BLaER1 (cell line): ENCODE measurements around the gene MYEOV.

ENCODE experiments used
- H3K27ac ChIP-seq: shearing (Covaris generic); formaldehyde crosslinking; 2 replicates; pipeline ENCODE4 v1.8.1; 2022
- H3K27me3 ChIP-seq: shearing (Covaris generic); formaldehyde crosslinking; 2 replicates; pipeline ENCODE4 v1.8.1; 2022
- H3K36me3 ChIP-seq: shearing (Covaris generic); formaldehyde crosslinking; 2 replicates; pipeline ENCODE4 v1.8.1; 2022
- H3K4me1 ChIP-seq: shearing (Covaris generic); formaldehyde crosslinking; 2 replicates; pipeline ENCODE4 v1.8.1; 2022
- H3K4me2 ChIP-seq: shearing (Covaris generic); formaldehyde crosslinking; 2 replicates; pipeline ENCODE4 v1.8.1; 2022
- H3K4me3 ChIP-seq: shearing (Covaris generic); formaldehyde crosslinking; 2 replicates; pipeline ENCODE4 v1.8.1; 2022
- H3K9ac ChIP-seq: shearing (Covaris generic); formaldehyde crosslinking; 2 replicates; pipeline ENCODE4 v1.8.1; 2022
- H3K9me3 ChIP-seq: shearing (Covaris generic); formaldehyde crosslinking; 2 replicates; pipeline ENCODE4 v1.8.1; 2022
- H4K20me1 ChIP-seq: shearing (Covaris generic); formaldehyde crosslinking; 2 replicates; pipeline ENCODE4 v1.8.1; 2022
- Cebpa-rat ChIP-seq: shearing (Covaris generic); IDR thresholded peaks from 2 replicates; pipeline ENCODE4 v1.8.1; 2022

The MYEOV gene

DNA sequence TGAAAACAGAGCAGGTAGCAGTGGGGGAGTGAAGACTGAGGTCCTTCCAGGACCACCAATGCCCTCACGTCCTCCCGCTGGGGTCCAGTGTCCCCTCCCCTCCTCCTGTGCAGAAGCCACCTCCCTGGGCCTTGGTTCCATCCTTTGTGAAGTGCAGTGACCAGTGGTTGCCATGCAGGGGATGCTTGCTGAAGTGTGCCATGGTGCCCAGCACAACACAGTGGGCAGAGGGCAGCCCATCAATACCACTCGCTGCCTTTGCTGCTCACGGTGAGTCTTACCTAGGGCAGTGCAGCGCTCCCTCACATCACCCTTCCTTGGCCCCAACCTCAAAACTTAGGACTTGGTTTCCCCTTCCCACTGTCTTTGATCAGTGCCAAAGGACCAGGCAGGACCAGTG, 12.9 kb downstream of the MYEOV start:
- no peaks in the 10 kb centered on the region for H3K36me3 ChIP-seq
- H3K27me3 ChIP-seq = no peaks in the 10 kb centered on the region
- no peak for TF ChIP-seq Cebpa-rat
- H3K4me3 ChIP-seq = no peak overlapping the region
- no peaks in the 10 kb centered on the region for H4K20me1 ChIP-seq
- H3K9me3 ChIP-seq = no peaks in the 10 kb centered on the region
- H3K27ac ChIP-seq = no peak overlapping the region
- H3K9ac ChIP-seq = no peak overlapping the region
- peaks cover 64% of the 10 kb centered on the region for H3K4me1 ChIP-seq
- no peak overlapping the region for H3K4me2 ChIP-seq

- TF ChIP-seq Cebpa-rat = no peak
- H3K4me3 ChIP-seq = no peak overlapping the region
- peak overlapping the region; percentile 89 for H3K4me2 ChIP-seq
- no peaks in the 10 kb centered on the region for H3K36me3 ChIP-seq
- no peaks in the 10 kb centered on the region for H4K20me1 ChIP-seq
- H3K9ac ChIP-seq = no peak overlapping the region
- no peaks in the 10 kb centered on the region for H3K9me3 ChIP-seq
- H3K27ac ChIP-seq = no peak overlapping the region
- H3K27me3 ChIP-seq = no peaks in the 10 kb centered on the region
- peaks cover 64% of the 10 kb centered on the region for H3K4me1 ChIP-seq
Observed at GRCh38 chr11:69307421-69307820, 13.5 kb downstream of the MYEOV start.

DNA sequence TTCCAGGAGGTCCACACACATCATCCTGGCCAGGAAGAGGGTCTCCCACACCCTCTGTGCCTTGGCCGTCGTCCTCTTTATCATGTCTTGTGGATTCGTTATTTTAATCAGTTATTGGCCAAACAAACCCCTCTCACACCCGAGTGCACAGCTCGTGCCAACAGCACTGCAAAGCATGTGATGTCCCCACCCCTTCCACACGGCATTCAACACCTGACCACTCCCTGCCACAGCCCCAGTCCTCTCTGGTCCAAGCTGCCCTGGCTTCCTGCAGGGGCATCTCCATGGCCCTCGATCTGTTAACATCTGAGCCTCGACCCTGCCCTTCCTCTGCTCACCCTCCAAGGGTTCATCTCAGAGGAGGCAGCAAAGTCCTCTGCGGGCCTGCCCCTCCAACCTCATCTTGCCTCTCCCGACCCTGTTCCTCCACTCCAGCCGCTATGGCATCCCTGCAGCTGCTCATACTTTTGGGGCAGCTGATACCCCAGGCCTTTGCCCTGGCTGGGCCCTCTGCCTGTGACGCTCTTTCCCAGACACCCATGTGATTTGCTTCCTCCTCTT, 14.0 kb downstream of the MYEOV start:
- Histone ChIP-seq H4K20me1 (no peaks in the 10 kb centered on the region), H3K4me1 (peaks cover 64% of the 10 kb centered on the region), H3K4me2 (peak overlapping the region; percentile 89), H3K9ac (no peak overlapping the region), H3K36me3 (no peaks in the 10 kb centered on the region), H3K27ac (no peak overlapping the region), H3K9me3 (no peaks in the 10 kb centered on the region), H3K4me3 (no peak overlapping the region), H3K27me3 (no peaks in the 10 kb centered on the region)
- no peak for TF ChIP-seq Cebpa-rat

GRCh38 chr11:69308491-69308911, 14.5 kb downstream of the MYEOV start:
- H3K9ac ChIP-seq = no peak overlapping the region
- no peak overlapping the region for H3K4me3 ChIP-seq
- H3K27ac ChIP-seq = no peak overlapping the region
- no peaks in the 10 kb centered on the region for H3K36me3 ChIP-seq
- no peaks in the 10 kb centered on the region for H3K9me3 ChIP-seq
- TF ChIP-seq Cebpa-rat = no peak
- no peaks in the 10 kb centered on the region for H4K20me1 ChIP-seq
- H3K27me3 ChIP-seq = no peaks in the 10 kb centered on the region
- peak overlapping the region; percentile 89 for H3K4me2 ChIP-seq
- peaks cover 64% of the 10 kb centered on the region for H3K4me1 ChIP-seq

DNA sequence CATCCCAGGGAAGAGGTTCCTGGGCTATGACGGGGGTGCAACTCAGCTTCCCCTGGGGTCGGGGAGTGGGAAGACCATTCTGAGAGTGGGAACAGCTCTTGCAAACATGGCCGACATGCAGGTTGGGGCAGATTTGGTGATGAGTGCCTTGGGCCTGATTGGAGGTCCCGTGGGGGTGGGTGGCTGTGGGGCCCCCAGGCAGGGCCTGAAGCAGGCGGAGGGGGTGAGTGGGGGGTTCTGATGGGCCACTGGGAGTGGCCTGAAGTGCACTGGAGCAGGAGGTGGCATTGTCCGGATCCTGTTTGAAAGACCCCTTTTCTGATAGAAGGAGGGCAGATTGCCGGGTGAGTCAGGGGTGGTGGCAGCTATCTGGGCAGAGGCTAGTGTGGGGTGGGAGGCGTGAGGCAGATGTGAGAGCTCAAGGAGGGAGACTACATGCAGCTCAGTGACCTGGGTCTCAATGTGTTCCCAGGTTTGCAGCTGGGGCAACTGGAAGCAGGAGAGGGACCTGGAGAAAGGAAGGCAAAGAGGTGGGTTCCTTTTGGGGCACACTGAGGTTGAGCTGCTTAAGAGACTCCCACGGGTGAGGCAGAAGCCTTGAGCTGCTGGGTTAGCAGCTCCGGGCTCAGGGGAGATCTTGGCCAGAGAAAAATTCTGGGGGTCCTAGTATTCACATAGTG, 15.1 kb downstream of the MYEOV start:
- Histone ChIP-seq H4K20me1 (no peaks in the 10 kb centered on the region), H3K4me2 (peak overlapping the region; percentile 89), H3K27ac (peak overlapping the region; percentile 88; the same call in 1 of the 2 replicates), H3K27me3 (no peaks in the 10 kb centered on the region), H3K4me3 (no peak overlapping the region), H3K9ac (no peak overlapping the region), H3K9me3 (no peaks in the 10 kb centered on the region), H3K4me1 (peaks cover 66% of the 10 kb centered on the region), H3K36me3 (no peaks in the 10 kb centered on the region)
- TF ChIP-seq Cebpa-rat = no peak

GRCh38 chr11:69309631-69310280, 15.8 kb downstream of the MYEOV start:
- H3K9ac ChIP-seq = peak overlapping the region; percentile 9; the same call in 1 of the 2 replicates

GRCh38 chr11:69310351-69310750, 16.4 kb downstream of the MYEOV start:
- Histone ChIP-seq H3K27ac (peak overlapping the region; percentile 88), H3K4me2 (peak overlapping the region; percentile 89), H3K4me3 (no peak overlapping the region), H3K4me1 (peaks cover 66% of the 10 kb centered on the region), H3K27me3 (no peaks in the 10 kb centered on the region), H4K20me1 (no peaks in the 10 kb centered on the region), H3K9me3 (no peaks in the 10 kb centered on the region), H3K36me3 (no peaks in the 10 kb centered on the region), H3K9ac (0 out of 2 replicates have a peak overlapping the region, but pooled peaks have one; percentile 9)
- TF ChIP-seq Cebpa-rat = no peak

More at GRCh38 chr11:69309631-69310280, 15.8 kb downstream of the MYEOV start:
- Histone ChIP-seq H3K4me2 (peak overlapping the region; percentile 89), H3K36me3 (no peaks in the 10 kb centered on the region), H3K27me3 (no peaks in the 10 kb centered on the region), H4K20me1 (no peaks in the 10 kb centered on the region), H3K4me3 (no peak overlapping the region), H3K27ac (peak overlapping the region; percentile 88), H3K4me1 (peaks cover 66% of the 10 kb centered on the region), H3K9me3 (no peaks in the 10 kb centered on the region)
- TF ChIP-seq Cebpa-rat = no peak

DNA sequence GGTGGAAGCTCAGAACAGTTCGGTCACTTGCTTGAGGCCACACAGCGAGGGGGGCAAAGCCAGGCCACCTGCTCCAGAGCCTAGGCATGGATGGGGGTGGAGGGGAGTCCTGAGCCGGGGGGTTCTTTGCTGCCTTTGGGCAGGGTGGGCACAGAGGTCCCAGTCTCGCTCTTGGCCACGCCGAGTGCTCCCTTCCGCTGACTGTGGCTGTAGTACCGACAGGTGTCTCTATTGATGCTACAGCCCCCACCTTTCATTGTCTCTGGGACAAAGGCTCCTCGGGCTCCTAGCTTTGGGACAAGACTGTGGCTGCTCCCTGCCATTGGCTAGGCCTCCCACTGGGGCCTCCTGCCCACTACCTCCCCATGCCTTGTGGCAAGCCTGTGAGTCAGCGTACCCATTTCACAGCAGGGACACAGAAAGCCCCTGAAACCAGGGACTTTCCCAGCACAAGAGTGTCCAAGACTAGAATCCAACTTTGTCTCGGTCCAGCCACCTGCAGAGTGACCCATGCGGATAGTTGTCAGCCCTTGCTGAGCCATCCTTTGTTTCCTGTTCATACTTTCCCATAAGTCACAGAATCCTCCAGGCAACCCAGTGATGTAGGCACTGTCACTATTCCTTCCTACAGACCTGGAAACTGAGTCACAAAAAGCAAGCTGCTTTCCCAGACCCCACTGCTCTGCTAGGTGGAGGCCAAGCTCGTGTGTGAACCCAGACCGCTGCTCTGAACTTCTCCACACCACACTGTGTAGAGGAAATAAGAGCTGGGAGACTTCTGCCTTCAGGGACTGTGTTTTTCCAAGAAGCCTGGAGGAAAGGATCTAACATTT, 17.2 kb downstream of the MYEOV start:
- Histone ChIP-seq H3K36me3 (no peaks in the 10 kb centered on the region), H3K27me3 (no peaks in the 10 kb centered on the region), H4K20me1 (no peaks in the 10 kb centered on the region), H3K9me3 (no peaks in the 10 kb centered on the region), H3K9ac (no peak overlapping the region; the same call in 1 of the 2 replicates), H3K4me2 (peak overlapping the region; percentile 89), H3K4me3 (no peak overlapping the region), H3K4me1 (peaks cover 66% of the 10 kb centered on the region), H3K27ac (peak overlapping the region; percentile 88)
- no peak for TF ChIP-seq Cebpa-rat

- Histone ChIP-seq H3K4me1 (peaks cover 66% of the 10 kb centered on the region), H3K9me3 (0 out of 2 replicates have a peak, but pooled peaks cover 3% of the 10 kb centered on the region), H3K4me3 (peak overlapping the region; percentile 11; the same call in 1 of the 2 replicates), H3K9ac (peak overlapping the region; percentile 68; the same call in 1 of the 2 replicates), H3K4me2 (peak overlapping the region; percentile 89), H3K36me3 (no peaks in the 10 kb centered on the region), H3K27me3 (no peaks in the 10 kb centered on the region), H3K27ac (peak overlapping the region; percentile 88), H4K20me1 (no peaks in the 10 kb centered on the region)
- TF ChIP-seq Cebpa-rat = peak; percentile 66; the same call in 1 of the 2 replicates
Observed at GRCh38 chr11:69311767-69312385, 17.9 kb downstream of the MYEOV start.
